ENCODE results near the gene CHST12. TPM values are rescaled to one million over a fixed set of nuclear protein-coding genes. Genes with fewer than 3 reads are reported as not detected.
"Not testable (repeated sequence)": the region's sequence is repeated elsewhere in the genome, so short reads cannot be mapped to it uniquely, and the experiment has no call there.

The CHST12 gene
- total RNA-seq, 1 donor from 2014 or later, result 13.5 TPM

GRCh38 chr7:2390020-2390816 is 13.2 kb upstream of the CHST12 start:
- intact Hi-C loops (cut with DNase I), result not testable (repeated sequence)
- peak; percentile 77 for DNase-seq (ENCODE audit: missing footprints)
- peak; percentile 67 for ATAC-seq

DNA sequence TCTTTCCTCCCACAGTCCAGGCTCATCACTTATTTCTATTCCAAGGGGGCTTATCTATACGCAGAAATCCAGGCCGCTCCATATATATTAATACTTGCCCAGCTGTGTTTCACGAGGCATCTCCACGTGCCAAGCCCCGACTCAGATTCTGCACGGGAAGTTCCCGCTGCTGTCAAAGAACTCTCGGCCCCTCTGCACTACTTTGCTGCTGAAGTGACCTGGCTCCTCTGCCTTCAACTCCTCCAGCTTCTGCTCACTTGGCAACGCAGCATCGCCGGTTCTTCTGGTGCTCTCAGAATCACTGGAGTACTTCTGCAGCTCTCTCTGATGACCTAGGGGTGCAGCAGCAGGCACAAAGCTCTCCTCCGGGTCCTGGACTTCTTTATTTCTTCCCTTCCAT is 9.7 kb upstream of the CHST12 start:
- DNase-seq (ENCODE audit: missing footprints), result no peak
- intact Hi-C loops (cut with DNase I), result no loop called here
- no peak for ATAC-seq

DNA sequence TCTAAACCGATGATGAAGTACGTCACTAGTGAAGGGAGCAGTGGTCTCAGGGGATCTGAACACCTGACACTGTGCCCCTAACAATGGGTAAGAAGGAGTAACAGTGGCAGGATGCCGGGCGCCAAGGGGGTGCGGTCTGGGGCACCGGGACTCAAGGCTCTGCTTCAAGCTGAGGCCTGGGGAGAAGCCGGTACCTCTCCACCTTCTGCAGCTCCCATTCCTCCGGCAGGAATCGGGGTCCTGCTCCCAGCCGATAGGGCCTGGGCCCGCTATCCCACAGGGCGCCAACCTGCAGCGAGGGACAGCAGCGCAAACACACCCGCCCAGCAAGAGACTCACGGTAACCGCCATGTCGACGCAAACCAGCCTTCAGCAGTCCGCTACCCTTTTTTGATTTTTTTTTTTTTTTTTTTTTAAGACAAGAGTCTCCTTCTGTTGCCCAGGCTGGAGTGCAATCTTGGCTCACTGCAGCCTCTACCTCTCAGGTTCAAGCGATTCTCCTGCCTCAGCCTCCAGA is 8.8 kb upstream of the CHST12 start:
- intact Hi-C loops (cut with DNase I), result no loop called here
- no peak for ATAC-seq
- no peak for DNase-seq (ENCODE audit: missing footprints)

GRCh38 chr7:2398506-2398905 is 4.9 kb upstream of the CHST12 start:
- intact Hi-C loops (cut with DNase I), result no loop called here
- DNase-seq (ENCODE audit: missing footprints) (no peak), ATAC-seq (no peak)

- ATAC-seq, result no peak
- DNase-seq (ENCODE audit: missing footprints), result no peak
- intact Hi-C loops (cut with DNase I), result no loop called here
These were observed 3.4 kb upstream of the CHST12 start for GRCh38 chr7:2399848-2400587.

DNA sequence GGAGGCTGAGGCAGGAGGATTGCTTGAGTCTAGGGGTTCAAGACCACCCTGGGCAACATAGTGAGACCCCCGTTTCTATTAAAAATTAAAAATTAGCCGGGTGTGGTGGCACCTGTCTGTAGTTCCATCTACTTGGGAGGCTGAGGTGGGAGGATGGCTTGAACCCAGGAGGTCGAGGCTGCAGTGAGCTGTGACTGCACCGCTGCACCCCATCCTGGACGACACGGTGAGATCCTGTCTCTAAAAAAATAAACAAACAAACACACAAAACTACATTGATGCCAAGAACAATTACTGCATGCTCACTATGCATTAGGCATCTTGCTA is 761 bp upstream of the CHST12 start:
- ATAC-seq (no peak), DNase-seq (ENCODE audit: missing footprints) (peak; percentile 8)
- intact Hi-C loops (cut with DNase I), result no loop called here

- DNase-seq (ENCODE audit: missing footprints), result peak; percentile 80
- peak; percentile 15 for ATAC-seq
- intact Hi-C loops (cut with DNase I), result no loop called here
These were observed 572 bp downstream of the CHST12 start for GRCh38 chr7:2403718-2404648.

DNA sequence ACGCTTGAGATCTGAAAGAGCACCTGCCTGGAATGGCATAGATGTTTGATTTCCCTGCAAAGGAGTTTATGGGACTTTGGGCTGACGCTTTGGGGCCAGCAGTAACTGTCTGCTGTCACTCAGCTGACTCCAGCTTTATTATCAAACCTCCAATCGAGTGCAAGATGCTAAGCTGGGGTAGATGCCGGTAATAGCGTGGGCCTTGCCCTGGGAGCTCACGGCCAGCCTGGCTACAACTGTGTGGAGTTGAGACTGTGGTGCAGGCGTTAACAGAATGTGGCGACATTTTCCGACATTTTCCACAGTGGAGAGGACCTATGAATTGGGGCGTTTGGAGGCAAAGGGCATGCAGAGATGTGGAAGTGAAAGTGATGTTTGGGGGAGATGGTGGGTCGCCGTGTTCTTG is 1.3 kb downstream of the CHST12 start:
- intact Hi-C loops (cut with DNase I), result no loop called here
- DNase-seq (ENCODE audit: missing footprints), result peak; percentile 39
- ATAC-seq, result no peak

DNA sequence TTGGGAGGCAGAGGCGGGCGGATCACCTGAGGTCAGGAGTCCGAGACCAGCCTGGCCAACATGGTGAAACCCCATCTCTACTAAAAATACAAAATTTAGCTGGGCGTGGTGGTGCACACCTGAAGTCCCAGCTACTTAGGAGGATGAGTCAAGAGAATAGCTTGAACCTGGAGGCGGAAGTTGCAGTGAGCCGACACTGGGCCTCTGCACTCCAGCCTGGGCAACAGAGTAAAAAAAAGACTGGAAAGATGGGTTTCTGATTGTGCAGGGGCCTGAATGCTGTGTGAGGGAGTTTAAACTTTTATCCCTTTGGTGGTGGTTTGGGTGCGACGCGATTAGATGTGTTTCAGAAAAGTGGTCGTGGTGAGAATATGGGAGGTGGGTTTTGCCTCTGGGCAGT is 1.8 kb downstream of the CHST12 start:
- peak; percentile 35 for DNase-seq (ENCODE audit: missing footprints)
- ATAC-seq, result no peak
- intact Hi-C loops (cut with DNase I), result no loop called here

- intact Hi-C loops (cut with DNase I), result no loop called here
- ATAC-seq, result no peak
- DNase-seq (ENCODE audit: missing footprints), result peak; percentile 77
These were observed 2.4 kb downstream of the CHST12 start for GRCh38 chr7:2405601-2406345.

GRCh38 chr7:2409745-2410414 is 6.5 kb downstream of the CHST12 start:
- intact Hi-C loops (cut with DNase I), result no loop called here
- peak; percentile 25 for DNase-seq (ENCODE audit: missing footprints)
- ATAC-seq, result peak; percentile 21

- DNase-seq (ENCODE audit: missing footprints), result no peak
- no peak for ATAC-seq
- intact Hi-C loops (cut with DNase I), result no loop called here
These were observed 7.6 kb downstream of the CHST12 start for GRCh38 chr7:2411049-2411448.

DNA sequence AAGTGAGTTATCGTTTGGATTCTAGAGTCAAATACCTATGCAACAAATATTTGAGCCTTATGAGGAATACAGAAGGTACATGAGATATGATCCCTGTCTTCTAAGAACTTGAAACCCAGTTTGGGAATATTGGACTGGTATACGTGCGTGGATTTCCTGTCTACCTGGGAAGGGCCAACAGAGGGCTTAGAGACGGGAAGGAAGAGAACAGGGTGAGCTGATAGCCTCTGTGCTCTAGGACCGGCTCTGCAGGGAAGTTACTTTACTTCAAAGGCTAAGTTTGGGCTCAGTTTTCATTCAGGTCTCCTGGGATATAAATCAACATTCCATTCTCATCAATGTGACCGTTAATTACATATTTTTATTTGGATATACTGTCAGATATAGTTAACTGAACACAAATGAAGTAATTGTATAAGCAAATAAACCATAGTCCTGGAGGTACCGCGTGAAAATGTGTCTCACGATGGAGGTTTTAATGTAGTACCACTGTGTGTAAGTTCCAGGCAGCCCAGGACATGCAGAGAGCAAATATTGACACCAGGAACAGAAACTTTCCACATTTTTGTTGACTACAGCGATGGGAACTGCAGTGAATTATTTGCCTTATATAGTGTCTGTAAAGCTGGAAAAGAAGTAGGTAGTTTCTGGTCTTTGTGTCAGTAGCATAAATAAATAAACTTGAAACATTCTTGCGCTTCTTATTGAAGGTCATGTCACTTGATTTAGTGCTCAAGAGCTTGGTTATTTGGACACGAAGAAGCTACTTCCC is 8.6 kb downstream of the CHST12 start:
- no peak for DNase-seq (ENCODE audit: missing footprints)
- peak; percentile 33 for ATAC-seq

DNA sequence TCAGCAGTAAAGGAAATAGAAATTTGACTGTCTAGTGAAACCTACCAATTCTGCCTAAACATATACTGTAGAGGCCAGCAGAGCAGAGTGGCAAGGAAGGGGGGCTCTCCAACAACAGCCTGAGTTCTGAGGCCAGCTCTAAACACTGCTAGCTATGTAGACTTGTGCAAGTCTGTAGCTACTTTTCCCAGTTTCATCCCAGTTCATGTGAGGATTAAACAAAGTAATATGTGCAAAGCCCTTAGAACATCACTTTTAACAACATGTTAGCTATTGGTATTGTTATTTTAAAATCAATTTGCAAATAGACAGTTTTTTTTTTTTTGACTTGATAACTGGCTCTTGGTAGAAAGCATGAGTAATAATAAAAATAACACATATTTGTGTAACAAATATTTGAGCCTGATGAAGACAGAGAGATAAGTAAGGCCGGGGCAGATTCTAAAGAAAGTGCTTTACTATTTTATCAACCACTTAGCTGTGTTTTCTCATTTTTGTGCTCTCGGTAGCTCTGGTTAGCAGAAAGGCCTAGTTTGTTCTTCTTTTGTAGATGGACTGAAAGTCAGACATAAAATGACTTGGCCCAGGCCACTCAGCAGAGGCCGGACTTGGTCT is 9.3 kb downstream of the CHST12 start:
- ATAC-seq (no peak), DNase-seq (ENCODE audit: missing footprints) (no peak)
- intact Hi-C loops (cut with DNase I), result no loop called here

More for the DNA sequence above, 8.6 kb downstream of the CHST12 start:
- intact Hi-C loops (cut with DNase I), result no loop called here

GRCh38 chr7:2416063-2416462 is 12.7 kb downstream of the CHST12 start:
- no peak for DNase-seq (ENCODE audit: missing footprints)
- intact Hi-C loops (cut with DNase I), result no loop called here
- no peak for ATAC-seq

- DNase-seq (ENCODE audit: missing footprints) (no peak), ATAC-seq (no peak)
- intact Hi-C loops (cut with DNase I), result no loop called here
These were observed 13.2 kb downstream of the CHST12 start for GRCh38 chr7:2416650-2417049.

GRCh38 chr7:2417178-2417577 is 13.8 kb downstream of the CHST12 start:
- DNase-seq (ENCODE audit: missing footprints); ATAC-seq; intact Hi-C loops (cut with DNase I): not testable (repeated sequence)
